GM12801 (cell line): ENCODE data around the gene WRAP73.

Source experiments
- CTCF ChIP-seq: IDR thresholded peaks from one replicate; pipeline ENCODE4 v1.5.1; 2011; ENCODE audit warnings: control low read depth; ENCODE audit not compliant: insufficient read length; ENCODE audit errors: extremely low read depth

WRAP73 gene

GRCh38 chr1:3630161-3630611, 19.7 kb downstream of the WRAP73 start:
- no peak for TF ChIP-seq CTCF

- TF ChIP-seq CTCF = no peak
Measured at GRCh38 chr1:3629561-3630160, 20.2 kb downstream of the WRAP73 start.

GRCh38 chr1:3628445-3628844, 21.5 kb downstream of the WRAP73 start:
- TF ChIP-seq CTCF = no peak

- TF ChIP-seq CTCF = no peak
Measured at GRCh38 chr1:3627515-3628253, 22.2 kb downstream of the WRAP73 start.

GRCh38 chr1:3626025-3626424, 23.9 kb downstream of the WRAP73 start:
- TF ChIP-seq CTCF = no peak

GRCh38 chr1:3625151-3625907, 24.6 kb downstream of the WRAP73 start:
- TF ChIP-seq CTCF = no peak

GRCh38 chr1:3624200-3625136, 25.4 kb downstream of the WRAP73 start, which contains the start of gene TPRG1L:
Gene TPRG1L, plus strand, starts transcription at chr1:3625015. Its CDS starts 58 bp downstream, at chr1:3625073.
- no peak for TF ChIP-seq CTCF
